HTERT RPE-1 (cell line): ENCODE measurements around the gene FLACC1.
"Not testable (repeated sequence)": the region's sequence is repeated elsewhere in the genome, so short reads cannot be mapped to it uniquely, and the experiment has no call there.

Source experiments
- in situ Hi-C: fragments of 300-500 bp; cut with MboI; formaldehyde crosslinking; loops from 4 replicates; pipeline ENCODE4 v1.14.3; 2020; ENCODE audit warnings: low sequenced_read_pairs

FLACC1 gene

GRCh38 chr2:201257956-201258665 is 99.0 kb downstream of the FLACC1 start:
- in situ Hi-C loops: no loop called here

GRCh38 chr2:201257381-201257955 is 99.7 kb downstream of the FLACC1 start:
- in situ Hi-C loops: no loop called here

GRCh38 chr2:201256082-201256481 is 101.1 kb downstream of the FLACC1 start:
- in situ Hi-C loops: no loop called here

- in situ Hi-C loops: no loop called here
Observed at GRCh38 chr2:201255408-201256033, 101.6 kb downstream of the FLACC1 start.

- in situ Hi-C loops: no loop called here
Observed at GRCh38 chr2:201254081-201254730, 102.9 kb downstream of the FLACC1 start.

GRCh38 chr2:201250741-201251140 is 106.4 kb downstream of the FLACC1 start:
- in situ Hi-C loops: no loop called here

GRCh38 chr2:201249889-201250288 is 107.3 kb downstream of the FLACC1 start:
- in situ Hi-C loops: no loop called here

GRCh38 chr2:201248288-201248844 is 108.8 kb downstream of the FLACC1 start:
- in situ Hi-C loops: no loop called here

GRCh38 chr2:201246280-201246679 is 110.9 kb downstream of the FLACC1 start:
- in situ Hi-C loops: no loop called here

- in situ Hi-C loops: no loop called here
Observed at GRCh38 chr2:201244829-201245228, 112.3 kb downstream of the FLACC1 start.

- in situ Hi-C loops: no loop called here
Observed at GRCh38 chr2:201242571-201243277, 114.4 kb downstream of the FLACC1 start.

- in situ Hi-C loops: not testable (repeated sequence)
Observed at GRCh38 chr2:201239167-201239935, 117.8 kb downstream of the FLACC1 start.
